GM04504 (cell line): ENCODE results near the gene NPAT.

Source experiments
- DNase-seq: peaks from one replicate; pipeline ENCODE4 v3.0.0-alpha.2; 2012; ENCODE audit warnings: low read depth

NPAT gene

GRCh38 chr11:108222574-108223347 lies at the start of gene NPAT, which contains the start of gene ATM:
Gene NPAT (minus strand): TSS chr11:108222638. CDS start chr11:108222536, 102 bp downstream.
Gene ATM (plus strand): TSS chr11:108223067. CDS start chr11:108227625, 4,558 bp downstream.
- peak; percentile 98 for DNase-seq

DNA sequence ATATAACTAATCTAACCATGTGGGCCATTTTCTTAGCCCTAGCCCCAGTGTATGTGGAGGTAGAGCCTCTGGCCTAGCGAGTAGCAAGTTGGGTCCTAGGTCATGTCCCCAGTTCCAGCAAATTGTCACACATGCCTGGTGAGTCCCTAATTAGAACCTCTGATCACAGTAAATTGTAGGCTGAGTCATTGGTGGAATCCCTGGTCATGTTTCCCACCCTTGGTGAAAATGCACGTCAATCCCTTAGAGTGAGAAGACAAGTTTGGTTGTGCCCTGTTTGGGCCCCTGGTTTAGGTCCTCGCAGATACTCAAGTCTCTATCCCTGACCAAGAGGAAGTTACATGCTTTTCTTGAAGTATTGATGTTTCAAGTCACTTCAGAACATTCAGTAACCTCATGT lies 47.1 kb upstream of the NPAT start:
- no peak for DNase-seq

DNA sequence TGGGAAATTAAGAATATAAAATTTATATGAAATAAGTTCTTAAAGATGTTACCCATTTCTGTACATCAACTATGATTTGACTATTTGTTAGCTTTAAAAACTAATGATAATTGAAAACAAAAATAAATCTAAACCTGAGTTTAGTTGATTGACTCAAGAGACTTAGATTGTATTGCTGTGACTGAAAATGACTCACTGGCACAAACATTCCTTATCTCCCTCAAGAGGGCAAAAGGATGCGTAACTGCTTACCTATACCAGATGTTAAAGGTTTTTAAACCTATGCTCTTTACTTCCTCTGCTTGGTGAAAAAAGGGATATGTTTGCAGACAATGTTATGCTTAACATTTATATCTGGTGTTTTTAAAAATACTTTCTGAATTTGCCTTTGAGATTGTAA lies 30.7 kb upstream of the NPAT start:
- no peak for DNase-seq

DNA sequence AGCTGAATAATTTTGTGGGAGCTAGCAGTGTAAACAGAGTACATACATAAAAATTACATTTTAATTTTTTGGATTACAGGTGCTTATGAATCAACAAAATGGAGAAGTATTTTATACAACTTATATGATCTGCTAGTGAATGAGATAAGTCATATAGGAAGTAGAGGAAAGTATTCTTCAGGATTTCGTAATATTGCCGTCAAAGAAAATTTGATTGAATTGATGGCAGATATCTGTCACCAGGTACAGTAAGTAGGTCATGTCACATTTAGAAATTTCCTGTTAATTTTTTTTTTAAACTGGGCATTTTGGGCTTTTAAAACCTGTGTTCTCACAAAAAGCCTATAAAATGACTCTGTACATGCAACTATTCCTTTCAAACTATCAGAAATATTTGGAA lies 24.4 kb upstream of the NPAT start:
- no peak for DNase-seq

DNA sequence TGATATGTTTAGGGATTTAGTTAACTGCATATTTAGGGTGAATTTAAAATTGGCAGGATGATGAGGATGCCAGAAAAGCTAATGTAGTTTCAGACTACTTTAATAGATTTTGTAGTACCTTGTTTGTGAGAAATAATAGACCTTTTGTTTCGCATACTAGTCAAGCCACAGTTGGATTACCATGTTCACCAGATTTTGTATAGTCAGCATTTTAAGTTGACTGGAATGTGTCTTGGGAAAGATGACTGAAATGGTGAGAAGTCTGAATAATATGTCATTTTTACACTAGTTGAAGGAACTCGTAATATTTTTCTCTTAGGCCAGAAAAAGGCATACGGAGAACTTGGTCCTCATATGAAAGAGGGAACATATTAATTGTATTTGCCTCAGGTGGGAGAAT lies 23.9 kb upstream of the NPAT start:
- DNase-seq: no peak

- no peak for DNase-seq
Measured at GRCh38 chr11:108242422-108242821, 20.0 kb upstream of the NPAT start.

DNA sequence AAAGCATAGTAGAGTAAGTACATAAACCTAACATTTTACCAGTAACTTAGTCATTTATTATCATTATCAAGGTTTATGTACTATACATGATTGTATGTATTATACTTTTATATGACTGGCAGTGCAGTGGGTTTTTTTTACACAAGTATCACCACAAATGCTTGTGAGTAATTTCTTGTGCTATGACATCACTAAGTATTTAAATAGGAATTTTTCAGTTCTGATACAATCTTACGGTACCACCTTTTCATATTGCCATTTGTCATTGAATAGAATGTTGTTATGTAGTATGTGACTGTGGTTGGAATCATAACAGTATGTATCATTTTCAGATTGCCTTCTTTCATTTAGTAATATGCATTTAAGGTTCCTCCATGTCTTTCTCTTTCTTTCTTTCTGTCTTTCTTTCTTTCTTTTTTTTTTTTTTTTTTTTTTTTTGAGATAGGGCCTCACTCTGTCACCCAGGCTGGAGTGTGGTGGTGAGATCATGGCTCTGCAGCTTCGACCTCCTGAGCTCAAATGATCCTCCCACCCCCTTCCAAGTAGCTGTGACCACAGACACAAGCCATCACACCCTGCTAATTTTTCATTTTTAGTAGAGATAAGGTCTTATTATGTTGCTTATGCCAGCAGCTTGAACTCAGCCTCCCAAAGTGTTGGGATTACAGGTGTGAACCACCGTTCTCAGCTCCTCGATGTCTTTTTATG lies 19.0 kb upstream of the NPAT start:
- no peak for DNase-seq

DNA sequence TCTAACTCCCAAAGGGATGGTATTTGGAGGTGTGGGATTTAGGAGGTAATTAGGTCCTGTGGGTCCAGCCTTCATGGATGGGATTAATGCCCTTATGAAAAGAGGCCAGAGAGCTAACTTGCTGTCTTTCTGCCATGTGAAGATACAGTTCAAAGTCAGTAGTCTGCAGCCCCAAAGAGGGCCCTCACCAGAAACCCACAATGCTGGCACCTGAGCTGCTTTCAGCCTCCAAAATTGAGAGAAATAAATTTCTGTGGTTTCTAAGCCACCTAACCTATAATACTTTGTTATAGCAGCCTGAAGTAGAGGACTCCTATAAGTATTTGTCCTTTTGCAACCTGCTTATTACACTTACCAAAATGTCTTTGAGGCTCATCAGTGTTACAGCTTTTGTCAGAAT lies 16.6 kb upstream of the NPAT start:
- DNase-seq: no peak

DNA sequence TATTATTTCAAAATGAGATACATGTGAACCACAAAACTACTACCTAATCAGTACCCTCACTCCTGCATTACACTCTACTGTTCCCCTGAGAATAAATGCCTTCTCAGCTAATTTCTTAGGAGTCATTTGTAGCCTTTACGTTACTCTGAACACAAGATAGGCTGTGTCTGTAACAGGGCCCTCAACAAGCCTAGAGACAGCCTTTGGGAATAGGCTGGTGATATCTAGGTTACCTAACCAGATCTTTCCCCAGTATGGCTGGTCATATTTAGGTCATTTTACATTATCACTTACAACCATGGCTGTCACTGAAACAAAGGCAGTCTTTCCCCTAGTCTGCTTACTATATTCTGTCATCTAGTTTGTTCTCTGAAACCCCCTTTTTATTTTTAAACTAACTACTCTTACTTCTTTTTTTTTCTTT lies 14.6 kb upstream of the NPAT start:
- no peak for DNase-seq

DNA sequence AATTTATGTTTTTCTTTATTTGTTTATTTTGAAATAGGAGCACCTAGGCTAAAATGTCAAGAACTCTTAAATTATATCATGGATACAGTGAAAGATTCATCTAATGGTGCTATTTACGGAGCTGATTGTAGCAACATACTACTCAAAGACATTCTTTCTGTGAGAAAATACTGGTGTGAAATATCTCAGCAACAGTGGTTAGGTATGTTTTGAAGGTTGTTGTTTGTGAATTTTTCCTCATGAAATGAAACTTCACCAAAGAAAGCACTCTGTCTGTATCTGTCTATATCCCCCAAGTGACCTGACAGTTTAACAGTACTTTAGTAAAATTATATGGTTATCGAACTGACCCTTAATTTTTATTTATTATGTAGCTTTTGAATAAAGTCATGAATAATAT lies 13.2 kb upstream of the NPAT start:
- DNase-seq: no peak

DNA sequence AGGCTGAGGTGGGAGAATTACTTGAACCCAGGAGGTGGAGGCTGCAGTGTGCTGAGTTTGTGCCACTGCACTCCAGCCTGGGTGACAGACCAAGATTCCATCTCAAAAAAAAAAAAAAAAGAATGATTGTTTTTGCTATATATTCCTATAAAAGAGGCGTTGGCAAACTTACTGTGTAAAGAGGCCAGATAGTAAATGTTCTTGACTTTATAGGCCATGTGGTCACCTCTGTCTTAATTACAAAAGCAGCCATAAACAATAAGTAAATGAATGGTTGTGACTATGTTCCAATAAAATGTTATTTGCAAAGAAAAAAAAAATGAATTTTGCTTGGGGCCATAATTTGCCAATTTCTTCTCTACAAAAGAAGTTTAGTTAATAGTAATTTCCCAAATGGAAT lies 12.8 kb upstream of the NPAT start:
- no peak for DNase-seq

- DNase-seq: no peak
Measured at GRCh38 chr11:108233277-108233945, 11.0 kb upstream of the NPAT start.

DNA sequence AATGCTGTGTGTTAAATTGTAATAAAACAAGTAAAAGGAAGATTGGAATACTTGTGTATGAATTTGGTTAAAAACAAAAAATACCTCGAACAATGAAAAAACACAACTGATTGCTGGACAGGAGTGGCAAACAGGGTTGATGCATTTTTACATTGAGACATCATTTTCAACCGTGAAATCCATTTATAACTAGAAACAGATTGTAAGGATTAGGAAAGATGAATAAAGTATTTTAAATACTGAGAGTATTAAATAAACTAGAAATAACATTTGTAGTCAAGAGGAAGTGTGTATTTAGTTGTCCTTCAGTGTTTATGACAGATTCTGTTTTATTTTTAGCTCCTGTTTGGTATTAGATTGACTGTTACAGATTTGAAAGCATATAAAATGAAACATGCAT lies 5.8 kb upstream of the NPAT start:
- DNase-seq: no peak

- DNase-seq: no peak
Measured at GRCh38 chr11:108226036-108226435, 3.6 kb upstream of the NPAT start.

- no peak for DNase-seq
Measured at GRCh38 chr11:108224911-108225786, 2.7 kb upstream of the NPAT start.

DNA sequence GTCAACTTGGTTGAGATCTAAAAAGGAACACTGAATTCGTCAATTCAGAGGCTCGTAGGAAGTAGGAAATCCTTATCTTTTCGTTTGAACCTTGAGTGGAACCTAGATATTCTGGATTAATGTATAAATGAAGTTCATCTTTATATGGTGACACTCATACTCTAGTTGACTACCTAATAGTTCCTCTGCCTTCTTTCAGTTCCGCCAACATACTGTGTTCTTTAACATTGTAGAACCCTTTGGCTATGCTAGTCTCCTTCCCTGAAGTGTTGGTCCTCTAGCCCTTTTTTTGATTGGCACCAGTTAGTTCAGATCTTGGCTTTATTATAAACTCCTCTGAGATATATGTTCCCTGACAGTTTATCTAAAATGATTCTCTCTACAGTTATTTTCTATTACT lies 1.9 kb upstream of the NPAT start:
- no peak for DNase-seq

- no peak for DNase-seq
Measured at GRCh38 chr11:108223348-108224149, 1.1 kb upstream of the NPAT start.

GRCh38 chr11:108221911-108222573 lies 396 bp downstream of the NPAT start:
- DNase-seq: no peak

DNA sequence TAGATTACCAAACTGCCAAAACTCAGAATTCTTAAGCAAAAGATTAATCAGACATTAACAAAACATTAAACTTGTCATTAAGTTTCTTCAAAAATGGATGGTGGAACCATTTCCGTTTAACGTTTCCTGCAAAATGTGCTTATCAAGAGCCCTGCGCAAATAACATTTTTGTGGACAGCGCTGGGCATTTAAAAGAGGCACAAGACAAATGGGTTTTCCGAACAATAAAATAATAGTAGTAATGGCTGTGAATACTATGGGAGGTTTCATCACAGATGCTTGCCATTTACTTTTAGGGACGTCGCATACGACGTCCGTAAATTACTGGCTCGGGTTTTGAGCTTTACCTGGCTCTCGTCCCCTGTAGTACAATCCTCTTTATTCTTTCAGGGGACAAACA lies 1.1 kb downstream of the NPAT start:
- no peak for DNase-seq

GRCh38 chr11:108220721-108221336 lies 1.6 kb downstream of the NPAT start:
- no peak for DNase-seq
